ENCODE results near the gene VPS51. TPM values are rescaled to one million over a fixed set of nuclear protein-coding genes. Genes with fewer than 3 reads are reported as not detected.

The VPS51 gene
- total RNA-seq, 1 experiment from 2014 or later: 113 TPM

DNA sequence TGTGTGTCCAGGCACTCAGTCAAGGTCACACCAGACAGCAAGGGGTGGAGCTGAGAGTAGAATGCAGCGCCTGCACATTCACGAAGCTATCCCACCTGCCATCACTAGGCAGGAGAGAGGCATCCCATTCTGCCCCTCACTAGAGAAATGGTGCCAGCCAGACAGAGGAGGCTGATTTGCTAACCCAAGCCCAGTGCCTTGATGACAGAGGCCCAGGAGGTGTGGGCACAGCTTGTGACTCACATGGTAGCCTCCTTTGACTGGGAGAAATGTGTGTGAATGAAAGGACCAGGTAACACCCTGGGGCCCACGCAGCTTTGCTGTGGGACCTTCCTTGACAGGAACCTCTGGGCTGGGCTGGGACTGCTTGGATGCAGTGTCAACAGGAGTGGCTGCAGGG lies 32.5 kb upstream of the VPS51 start:
- intact Hi-C loops (cut with micrococcal nuclease; ENCODE audit: unreplicated experiment): no loop called here
- H4K20me1 ChIP-seq (ENCODE audit: insufficient read depth): no peaks in the 10 kb centered on the region
- no peak overlapping the region for H3K4me3 ChIP-seq
- H3F3A ChIP-seq (ENCODE audit: insufficient read depth, low read depth): no peaks in the 10 kb centered on the region
- peak in 1 of 2 experiments; percentile 18 for DNase-seq
- no TSS peak for BruUV-seq (replicated peaks)
- H2AFZ ChIP-seq: no peak overlapping the region
- no peaks in the 10 kb centered on the region for H3K9me3 ChIP-seq (ENCODE audit: insufficient read depth, low read depth)
- TF ChIP-seq, protein P1, sequence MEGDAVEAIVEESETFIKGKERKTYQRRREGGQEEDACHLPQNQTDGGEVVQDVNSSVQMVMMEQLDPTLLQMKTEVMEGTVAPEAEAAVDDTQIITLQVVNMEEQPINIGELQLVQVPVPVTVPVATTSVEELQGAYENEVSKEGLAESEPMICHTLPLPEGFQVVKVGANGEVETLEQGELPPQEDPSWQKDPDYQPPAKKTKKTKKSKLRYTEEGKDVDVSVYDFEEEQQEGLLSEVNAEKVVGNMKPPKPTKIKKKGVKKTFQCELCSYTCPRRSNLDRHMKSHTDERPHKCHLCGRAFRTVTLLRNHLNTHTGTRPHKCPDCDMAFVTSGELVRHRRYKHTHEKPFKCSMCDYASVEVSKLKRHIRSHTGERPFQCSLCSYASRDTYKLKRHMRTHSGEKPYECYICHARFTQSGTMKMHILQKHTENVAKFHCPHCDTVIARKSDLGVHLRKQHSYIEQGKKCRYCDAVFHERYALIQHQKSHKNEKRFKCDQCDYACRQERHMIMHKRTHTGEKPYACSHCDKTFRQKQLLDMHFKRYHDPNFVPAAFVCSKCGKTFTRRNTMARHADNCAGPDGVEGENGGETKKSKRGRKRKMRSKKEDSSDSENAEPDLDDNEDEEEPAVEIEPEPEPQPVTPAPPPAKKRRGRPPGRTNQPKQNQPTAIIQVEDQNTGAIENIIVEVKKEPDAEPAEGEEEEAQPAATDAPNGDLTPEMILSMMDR (conservative IDR thresholded peaks at IDR 0.05): no peak
- no peak for TF ChIP-seq EZH2 (IDR thresholded peaks at IDR 0.05; ENCODE audit: low read depth)
- H3K4me2 ChIP-seq: no peak overlapping the region
- no peaks in the 10 kb centered on the region for H3K9me2 ChIP-seq (ENCODE audit: insufficient read depth)
- POLR2A ChIA-PET (ENCODE audit: unreplicated experiment): no interaction called here
- no peaks in the 10 kb centered on the region for H3K79me2 ChIP-seq (ENCODE audit: low read depth)
- no peaks in the 10 kb centered on the region for H3K4me1 ChIP-seq (replicated peaks; ENCODE audit: insufficient read depth)
- H3K36me3 ChIP-seq (ENCODE audit: low read depth): no peaks in the 10 kb centered on the region
- H3K27me3 ChIP-seq (ENCODE audit: insufficient read depth, low read depth): no peaks in the 10 kb centered on the region
- CTCF ChIA-PET: no interaction called here
- no peak overlapping the region for H3K27ac ChIP-seq

- POLR2A ChIA-PET (ENCODE audit: unreplicated experiment): no interaction called here
- H3K9me2 ChIP-seq (ENCODE audit: insufficient read depth): no peaks in the 10 kb centered on the region
- no peaks in the 10 kb centered on the region for H3K36me3 ChIP-seq (ENCODE audit: low read depth)
Observed at GRCh38 chr11:65064847-65065240, 31.2 kb upstream of the VPS51 start.

DNA sequence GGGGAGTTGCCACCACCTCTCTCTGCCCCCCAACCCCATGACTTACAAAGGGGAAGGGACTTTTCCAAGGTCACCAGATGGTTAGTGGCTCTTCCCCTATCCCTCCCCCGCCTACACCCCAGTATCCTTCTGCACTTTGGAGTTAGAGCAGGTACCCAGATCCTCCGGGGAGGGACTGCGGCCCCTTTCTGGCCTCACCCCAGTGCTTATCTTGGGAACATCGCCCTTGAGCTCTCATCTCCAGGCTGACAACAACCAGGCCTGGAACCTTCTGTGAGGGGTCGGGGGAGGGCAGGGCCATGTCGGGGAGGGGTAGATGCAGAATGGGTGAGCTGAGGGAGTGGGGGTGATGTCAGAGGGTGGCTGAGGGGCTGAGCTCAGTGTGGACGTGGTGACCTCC lies 30.2 kb upstream of the VPS51 start:
- Histone ChIP-seq H3K4me2 (no peak overlapping the region), H3K9me2 (ENCODE audit: insufficient read depth) (no peaks in the 10 kb centered on the region), H3K27ac (no peak overlapping the region), H3F3A (ENCODE audit: insufficient read depth, low read depth) (no peaks in the 10 kb centered on the region), H3K4me1 (replicated peaks; ENCODE audit: insufficient read depth) (no peaks in the 10 kb centered on the region), H3K27me3 (ENCODE audit: insufficient read depth, low read depth) (no peaks in the 10 kb centered on the region), H3K9me3 (ENCODE audit: insufficient read depth, low read depth) (no peaks in the 10 kb centered on the region), H3K4me3 (no peak overlapping the region), H3K79me2 (ENCODE audit: low read depth) (no peaks in the 10 kb centered on the region), H4K20me1 (ENCODE audit: insufficient read depth) (no peaks in the 10 kb centered on the region), H2AFZ (no peak overlapping the region), H3K36me3 (ENCODE audit: low read depth) (no peaks in the 10 kb centered on the region)
- no peak for TF ChIP-seq EZH2 (IDR thresholded peaks at IDR 0.05; ENCODE audit: low read depth)
- TF ChIP-seq, protein P1 (conservative IDR thresholded peaks at IDR 0.05): no peak
- BruUV-seq (replicated peaks): no TSS peak
- DNase-seq: peak in 1 of 2 experiments; percentile 1
- POLR2A ChIA-PET (ENCODE audit: unreplicated experiment): no interaction called here
- CTCF ChIA-PET: no interaction called here
- intact Hi-C loops (cut with micrococcal nuclease; ENCODE audit: unreplicated experiment): no loop called here

More at GRCh38 chr11:65064847-65065240, 31.2 kb upstream of the VPS51 start:
- TF ChIP-seq EZH2 (IDR thresholded peaks at IDR 0.05; ENCODE audit: low read depth): no peak
- TF ChIP-seq, protein P1 (conservative IDR thresholded peaks at IDR 0.05): no peak
- Histone ChIP-seq H3K4me2 (no peak overlapping the region), H3K79me2 (ENCODE audit: low read depth) (no peaks in the 10 kb centered on the region), H3K9me3 (ENCODE audit: insufficient read depth, low read depth) (no peaks in the 10 kb centered on the region), H2AFZ (no peak overlapping the region), H3F3A (ENCODE audit: insufficient read depth, low read depth) (no peaks in the 10 kb centered on the region), H3K27me3 (ENCODE audit: insufficient read depth, low read depth) (no peaks in the 10 kb centered on the region), H4K20me1 (ENCODE audit: insufficient read depth) (no peaks in the 10 kb centered on the region), H3K4me3 (no peak overlapping the region), H3K4me1 (replicated peaks; ENCODE audit: insufficient read depth) (no peaks in the 10 kb centered on the region), H3K27ac (no peak overlapping the region)
- CTCF ChIA-PET: interaction anchor here (0.7 kb wide), 2 partner anchors 380 to 558 kb away, joined by 11 to 19 read pairs; no protein-coding TSS in a partner anchor
- BruUV-seq (replicated peaks): no TSS peak
- no peak for DNase-seq
- intact Hi-C loops (cut with micrococcal nuclease; ENCODE audit: unreplicated experiment): no loop called here
